HepG2 (cell line): ENCODE data around the gene NABP2. TPM values are rescaled to one million over a fixed set of nuclear protein-coding genes. Genes with fewer than 3 reads are reported as not detected.

ENCODE experiments used
- AHR ChIP-seq: IDR thresholded peaks from 2 replicates; pipeline ENCODE4 v1.6.1; 2018; ENCODE audit warnings: missing genetic modification reagents, missing compliant biosample characterization
- ARID2 ChIP-seq: sonication (generic); formaldehyde crosslinking; IDR thresholded peaks from 2 replicates; pipeline ENCODE4 v1.8.1; 2022; ENCODE audit warnings: mild to moderate bottlenecking, missing genetic modification reagents, borderline replicate concordance
- ATF7 ChIP-seq, 2 experiments: fragments of 450-650 bp in 1 of 2; sonication (generic) in 1 of 2; formaldehyde crosslinking in 1 of 2; IDR thresholded peaks; 2 replicates each; pipeline versions ENCODE4 v1.4.0 to v1.6.1; 2016 to 2020; ENCODE audit warnings: antibody characterized with exemption in 1 of 2, mild to moderate bottlenecking in 1 of 2, missing genetic modification reagents in 1 of 2
- CREBL2 ChIP-seq: sonication (generic); formaldehyde crosslinking; IDR thresholded peaks from 2 replicates; pipeline ENCODE4 v1.8.1; 2023; ENCODE audit warnings: missing genetic modification reagents, mild to moderate bottlenecking, borderline replicate concordance
- ETV6 ChIP-seq: sonication (generic); formaldehyde crosslinking; conservative IDR thresholded peaks from 2 replicates; pipeline ENCODE4 v1.4.0; 2020; ENCODE audit warnings: missing genetic modification reagents
- HMG20B ChIP-seq: conservative IDR thresholded peaks from 2 replicates; pipeline ENCODE4 v1.6.1; 2016; ENCODE audit warnings: missing genetic modification reagents, missing compliant biosample characterization
- JUN ChIP-seq: sonication (generic); formaldehyde crosslinking; IDR thresholded peaks from 2 replicates; pipeline ENCODE4 v1.4.0; 2020; ENCODE audit warnings: mild to moderate bottlenecking, missing genetic modification reagents
- NAIF1 ChIP-seq: sonication (generic); formaldehyde crosslinking; IDR thresholded peaks from 2 replicates; pipeline ENCODE4 v1.5.0; 2020; ENCODE audit warnings: mild to moderate bottlenecking, missing genetic modification reagents, borderline replicate concordance
- PHF20 ChIP-seq: sonication (generic); formaldehyde crosslinking; IDR thresholded peaks from 2 replicates; pipeline ENCODE4 v1.5.0; 2020; ENCODE audit warnings: mild to moderate bottlenecking, missing genetic modification reagents
- ZBTB2 ChIP-seq: sonication (generic); formaldehyde crosslinking; IDR thresholded peaks from 2 replicates; pipeline ENCODE4 v1.8.0; 2022; ENCODE audit warnings: low read depth, missing genetic modification reagents
- ZBTB21 ChIP-seq: sonication (generic); formaldehyde crosslinking; IDR thresholded peaks from 2 replicates; pipeline ENCODE4 v1.4.0; 2020; ENCODE audit warnings: missing genetic modification reagents
- ZFP90 ChIP-seq: sonication (generic); formaldehyde crosslinking; IDR thresholded peaks from 2 replicates; pipeline ENCODE4 v1.8.0; 2022; ENCODE audit warnings: missing genetic modification reagents, mild to moderate bottlenecking, inconsistent platforms, borderline replicate concordance
- ZHX1 ChIP-seq: sonication (generic); formaldehyde crosslinking; IDR thresholded peaks from 2 replicates; pipeline ENCODE4 v1.8.1; 2022; ENCODE audit warnings: low read depth, mild to moderate bottlenecking, missing genetic modification reagents
- ZNF17 ChIP-seq: sonication (generic); formaldehyde crosslinking; IDR thresholded peaks from 2 replicates; pipeline ENCODE4 v1.5.0; 2020; ENCODE audit warnings: mild to moderate bottlenecking, missing genetic modification reagents
- ZNF607 ChIP-seq: sonication (generic); formaldehyde crosslinking; IDR thresholded peaks from 2 replicates; pipeline ENCODE4 v1.5.1; 2020; ENCODE audit warnings: missing genetic modification reagents, mild to moderate bottlenecking, borderline replicate concordance
- ZNF609 ChIP-seq: sonication (generic); formaldehyde crosslinking; IDR thresholded peaks from 2 replicates; pipeline ENCODE4 v1.4.0; 2020; ENCODE audit warnings: mild to moderate bottlenecking, missing genetic modification reagents, borderline replicate concordance
- ZNF777 ChIP-seq: sonication (generic); formaldehyde crosslinking; IDR thresholded peaks from 2 replicates; pipeline ENCODE4 v1.4.0; 2020; ENCODE audit warnings: missing genetic modification reagents
- polyA plus RNA-seq, 8 experiments: library from polyadenylated mRNA; depleted of rRNA in 3 of 8; stranded (reverse) in 7 of 8; unstranded in 1 of 8; fragments of >200 nt; fragmentation: Illumina TruSeq in 4 of 8; extraction: Trizol in 4 of 8; gene quantifications; 2 replicates each; pipeline versions ENCODE4 v1.2.1 to v1.2.3, GENCODE V29; 2011 to 2016; ENCODE audit warnings: low read depth in 4 of 8, missing spikeins in 1 of 8, mixed read lengths in 1 of 8; ENCODE audit not compliant: insufficient read depth in 1 of 8
- total RNA-seq, 5 experiments: library from RNA; depleted of rRNA; stranded (reverse); fragments of >200 nt; fragmentation: Illumina TruSeq; extraction: Trizol; gene quantifications; 2 replicates each; pipeline ENCODE4 v1.2.3, GENCODE V29; 2016; ENCODE audit warnings: low read depth in 1 of 5

NABP2 gene
- total and polyA plus RNA-seq, 2 of the 13 experiments (the other 11 are each of a cell fraction or from before 2014, with no cell fraction given) = 33.2 to 35.5 TPM

GRCh38 chr12:56221757-56222530, 2.2 kb upstream of the NABP2 start, which contains the start of gene RNF41 (continued):
- TF ChIP-seq ZNF609 (CRISPR knock-in tag) (peak; percentile 29; the same call in 1 of the 2 replicates), ZNF777 (CRISPR knock-in tag) (peak; percentile 39; the same call in 1 of the 2 replicates), ZBTB2 (no peak), ZFP90 (CRISPR knock-in tag) (peak; percentile 83; the same call in 1 of the 2 replicates), ARID2 (CRISPR knock-in tag) (no peak), ZNF17 (no peak), ATF7 (IDR thresholded peaks at IDR 0.05) (no peak), ATF7 (CRISPR knock-in tag; IDR thresholded peaks at IDR 0.05) (peak; percentile 82), AHR (CRISPR knock-in tag) (no peak), ZBTB21 (peak; percentile 66), PHF20 (CRISPR knock-in tag) (peak; percentile 68; the same call in 1 of the 2 replicates), ETV6 (CRISPR knock-in tag) (no peak), HMG20B (CRISPR knock-in tag) (no peak), ZHX1 (no peak), CREBL2 (CRISPR knock-in tag) (peak; percentile 75; the same call in 1 of the 2 replicates), NAIF1 (CRISPR knock-in tag) (peak; percentile 37; the same call in 1 of the 2 replicates), ZNF607 (CRISPR knock-in tag) (0 out of 2 replicates have a peak, but pooled peaks have one; percentile 74), JUN (no peak)
